Coronary artery (tissue), 2 donors: ENCODE results near the gene IRS1.
A peak's percentile ranks its signal among the peaks of the same experiment; 100 is the strongest.

Source experiments
- DNase-seq: peaks from one replicate; pipeline ENCODE4 v3.0.0-alpha.2; 2017; ENCODE audit warnings: low spot score
- H3K27ac ChIP-seq, 2 donors: fragments of 200-600 bp; sonication (generic); one replicate each; pipeline ENCODE4 v1.5.1; 2016 to 2019
- H3K4me3 ChIP-seq: fragments of 200-600 bp; sonication (generic); 2 replicates; pipeline ENCODE4 v1.5.1; 2016; ENCODE audit warnings: mild to moderate bottlenecking, moderate library complexity
- CTCF ChIP-seq: fragments of 200-600 bp; sonication (generic); IDR thresholded peaks from one replicate; pipeline ENCODE4 v1.5.1; 2019; ENCODE audit warnings: antibody characterized with exemption

The IRS1 gene

GRCh38 chr2:226790431-226790830 lies 9.2 kb downstream of the IRS1 start:
- H3K4me3 ChIP-seq = peak overlapping the region; percentile 81

GRCh38 chr2:226790011-226790410 lies 9.6 kb downstream of the IRS1 start:
- no peak overlapping the region for H3K4me3 ChIP-seq
- peak overlapping the region; percentile 65 to 93 for H3K27ac ChIP-seq
- no peak for TF ChIP-seq CTCF
- no peak for DNase-seq

More at GRCh38 chr2:226790431-226790830, 9.2 kb downstream of the IRS1 start:
- H3K27ac ChIP-seq = peak overlapping the region; percentile 93 to 95
- no peak for DNase-seq
- TF ChIP-seq CTCF = no peak

GRCh38 chr2:226788881-226789490 lies 10.6 kb downstream of the IRS1 start:
- no peak overlapping the region for H3K4me3 ChIP-seq
- peak overlapping the region; percentile 65 to 93 for H3K27ac ChIP-seq
- no peak for TF ChIP-seq CTCF
- no peak for DNase-seq

GRCh38 chr2:226788064-226788463 lies 11.6 kb downstream of the IRS1 start:
- TF ChIP-seq CTCF = no peak
- Histone ChIP-seq H3K4me3 (no peak overlapping the region), H3K27ac (peak overlapping the region; percentile 16 to 24)
- DNase-seq = no peak

GRCh38 chr2:226783885-226784284 lies 15.7 kb downstream of the IRS1 start:
- Histone ChIP-seq H3K4me3 (no peak overlapping the region), H3K27ac (no peak overlapping the region)
- no peak for DNase-seq
- TF ChIP-seq CTCF = no peak

GRCh38 chr2:226782092-226782713 lies 17.4 kb downstream of the IRS1 start:
- H3K27ac ChIP-seq = peak overlapping the region in 1 of 2 donors; percentile 2
- TF ChIP-seq CTCF = no peak
- H3K4me3 ChIP-seq = peak overlapping the region; percentile 10
- DNase-seq = no peak

GRCh38 chr2:226780431-226780830 lies 19.2 kb downstream of the IRS1 start:
- no peak overlapping the region for H3K27ac ChIP-seq
- DNase-seq = no peak
- no peak for TF ChIP-seq CTCF

More at GRCh38 chr2:226780431-226780830, 19.2 kb downstream of the IRS1 start:
- H3K4me3 ChIP-seq = no peak overlapping the region
